Measurements from ENCODE around the gene CERS3.
A peak's percentile ranks its signal among the peaks of the same experiment; 100 is the strongest.
"Not testable (repeated sequence)": the region's sequence is repeated elsewhere in the genome, so short reads cannot be mapped to it uniquely, and the experiment has no call there.

Gene CERS3

DNA sequence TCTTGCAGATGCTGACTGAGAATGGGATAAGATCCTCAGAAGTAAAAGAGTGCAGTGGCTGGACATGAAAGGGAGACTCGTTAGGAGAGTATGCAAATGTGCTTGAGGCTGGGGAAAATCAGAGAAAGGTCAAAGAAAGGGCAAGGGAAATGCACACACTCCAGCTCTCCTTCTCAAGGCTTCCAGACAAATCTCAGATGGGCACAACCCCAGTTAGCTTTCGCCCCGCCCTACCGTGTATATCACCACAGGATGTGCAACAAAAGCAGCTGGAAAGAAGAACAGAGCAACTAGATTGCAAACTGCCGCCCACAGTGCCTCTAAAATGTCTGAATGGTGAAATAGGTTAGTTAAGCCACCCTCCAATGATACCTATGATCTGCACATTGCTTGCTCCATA, 63.9 kb downstream of the CERS3 start:
- no peaks in the 10 kb centered on the region for H3K27me3 Mint-ChIP-seq
- H3K36me3 Mint-ChIP-seq (ENCODE audit: low read depth) = peaks cover 2% of the 10 kb centered on the region
- no peak overlapping the region for H3K4me3 Mint-ChIP-seq

DNA sequence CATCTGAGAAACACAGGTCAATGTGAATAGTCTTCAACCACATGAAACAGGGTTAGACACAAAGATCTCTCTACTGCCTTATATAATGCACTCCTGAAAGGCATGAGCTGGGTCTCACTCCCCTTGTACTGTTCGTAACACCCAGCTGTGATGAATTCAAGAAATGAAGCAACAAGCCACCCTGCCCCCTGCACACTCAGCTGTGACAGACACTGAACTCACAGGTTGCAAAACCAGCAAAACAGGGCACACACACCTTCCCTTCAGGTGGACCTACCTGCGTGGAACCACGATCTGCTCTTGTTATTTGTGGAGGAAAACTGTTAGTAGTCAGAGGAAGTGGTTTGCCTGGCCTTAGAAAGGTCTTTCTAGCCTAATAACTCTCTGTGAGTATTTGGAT, 64.5 kb downstream of the CERS3 start:
- Mint-ChIP-seq H3K36me3 (ENCODE audit: low read depth) (peaks cover 2% of the 10 kb centered on the region), H3K4me1 (peaks cover 11% of the 10 kb centered on the region), H3K27ac (no peak overlapping the region), H3K27me3 (no peaks in the 10 kb centered on the region), H3K9me3 (no peaks in the 10 kb centered on the region), H3K4me3 (no peak overlapping the region)
- ATAC-seq (no peak), DNase-seq (no peak)

More for the DNA sequence above, 63.9 kb downstream of the CERS3 start:
- Mint-ChIP-seq H3K27ac (peak overlapping the region; percentile 29), H3K9me3 (no peaks in the 10 kb centered on the region), H3K4me1 (peaks cover 11% of the 10 kb centered on the region)
- DNase-seq (no peak), ATAC-seq (no peak)

DNA sequence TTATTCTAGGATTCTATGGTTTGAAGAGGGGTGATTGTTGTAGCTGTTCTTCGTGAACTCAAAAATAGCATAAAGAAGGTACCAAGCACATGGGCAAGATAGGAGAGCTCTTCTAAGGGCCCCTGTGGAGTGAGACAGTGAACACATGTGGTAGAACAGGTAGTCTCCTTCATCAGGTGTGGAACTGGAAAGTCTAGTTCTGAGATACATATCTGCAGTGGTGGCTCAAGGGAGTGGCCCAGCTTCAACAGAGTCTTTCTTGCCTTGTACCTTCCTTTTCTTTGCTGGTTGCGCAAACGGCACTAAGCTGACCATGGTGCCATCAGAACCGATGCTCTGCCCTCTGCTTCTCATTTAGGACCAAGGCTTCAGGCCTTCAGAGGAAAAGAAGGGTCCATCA, 65.2 kb downstream of the CERS3 start:
- no peaks in the 10 kb centered on the region for H3K27me3 Mint-ChIP-seq
- H3K27ac Mint-ChIP-seq = no peak overlapping the region
- no peak for DNase-seq

DNA sequence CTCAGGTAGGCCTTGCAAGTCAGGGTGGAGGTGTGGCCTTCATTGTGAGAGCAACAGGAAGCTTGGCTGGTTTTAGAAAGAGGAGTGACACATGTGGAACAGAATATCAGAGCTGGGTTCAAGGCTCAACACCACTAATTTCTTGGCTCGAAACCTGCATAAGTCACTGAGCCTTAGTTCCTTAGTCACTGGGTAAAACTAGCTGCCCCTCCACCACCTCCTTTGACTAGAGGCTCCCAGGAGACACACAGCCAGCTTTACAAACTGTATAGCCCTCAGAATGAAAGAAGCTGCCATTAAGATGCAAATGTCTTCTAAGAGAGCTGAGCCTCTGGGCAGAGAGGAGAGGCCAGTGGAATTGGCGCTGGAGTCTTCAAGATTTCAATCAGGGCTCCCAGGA, 67.7 kb downstream of the CERS3 start:
- Mint-ChIP-seq H3K36me3 (ENCODE audit: low read depth) (peaks cover 2% of the 10 kb centered on the region), H3K27me3 (no peaks in the 10 kb centered on the region), H3K4me3 (no peak overlapping the region), H3K9me3 (no peaks in the 10 kb centered on the region), H3K27ac (no peak overlapping the region), H3K4me1 (peaks cover 11% of the 10 kb centered on the region)
- DNase-seq = no peak
- no peak for ATAC-seq

More for the DNA sequence above, 65.2 kb downstream of the CERS3 start:
- ATAC-seq = no peak
- no peaks in the 10 kb centered on the region for H3K9me3 Mint-ChIP-seq
- peaks cover 2% of the 10 kb centered on the region for H3K36me3 Mint-ChIP-seq (ENCODE audit: low read depth)
- H3K4me3 Mint-ChIP-seq = no peak overlapping the region
- H3K4me1 Mint-ChIP-seq = peaks cover 11% of the 10 kb centered on the region

DNA sequence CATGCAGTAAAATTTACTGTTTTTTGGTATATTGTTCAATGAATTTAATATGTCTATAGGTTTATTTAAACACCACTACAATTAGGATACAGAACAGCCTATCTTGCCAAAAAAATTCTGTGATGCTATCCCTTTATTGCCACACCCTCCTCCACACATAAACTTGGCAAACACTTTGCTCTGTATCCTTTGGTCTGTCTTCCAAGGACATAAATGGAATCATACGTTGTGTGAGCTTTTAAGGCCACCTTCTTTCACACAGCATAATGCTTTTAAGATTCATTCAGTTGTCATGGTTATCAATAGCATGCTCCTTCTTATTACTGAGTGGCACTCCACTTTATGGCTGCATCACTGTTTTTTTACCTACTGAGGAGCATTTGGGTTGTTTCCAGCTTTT, 71.5 kb downstream of the CERS3 start:
- Mint-ChIP-seq H3K9me3 (no peaks in the 10 kb centered on the region), H3K27me3 (no peaks in the 10 kb centered on the region), H3K4me1 (no peaks in the 10 kb centered on the region), H3K4me3 (no peak overlapping the region), H3K27ac (no peak overlapping the region), H3K36me3 (ENCODE audit: low read depth) (no peaks in the 10 kb centered on the region)
- no peak for ATAC-seq
- no peak for DNase-seq

DNA sequence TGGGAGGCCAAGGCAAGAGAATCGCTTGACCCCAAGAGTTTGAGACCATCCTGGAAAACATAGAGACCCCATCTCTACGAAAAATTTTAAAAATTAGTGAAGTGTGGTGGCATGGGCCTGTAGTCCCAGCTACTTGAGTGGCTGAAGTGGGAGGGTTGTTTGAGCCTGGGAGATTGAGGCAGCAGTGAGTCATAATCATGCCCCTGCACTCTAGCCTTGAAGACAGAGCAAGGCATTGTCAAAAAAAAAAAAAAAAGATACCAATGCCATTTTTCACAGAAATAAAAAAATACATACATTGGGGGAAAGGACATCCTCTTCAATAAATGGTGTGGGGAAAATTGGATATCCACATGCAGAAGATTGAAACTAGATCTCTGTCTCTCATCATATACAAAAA, 74.6 kb downstream of the CERS3 start:
- Mint-ChIP-seq H3K4me1 (no peaks in the 10 kb centered on the region), H3K9me3 (peaks cover 13% of the 10 kb centered on the region), H3K36me3 (ENCODE audit: low read depth) (peaks cover 8% of the 10 kb centered on the region)

DNA sequence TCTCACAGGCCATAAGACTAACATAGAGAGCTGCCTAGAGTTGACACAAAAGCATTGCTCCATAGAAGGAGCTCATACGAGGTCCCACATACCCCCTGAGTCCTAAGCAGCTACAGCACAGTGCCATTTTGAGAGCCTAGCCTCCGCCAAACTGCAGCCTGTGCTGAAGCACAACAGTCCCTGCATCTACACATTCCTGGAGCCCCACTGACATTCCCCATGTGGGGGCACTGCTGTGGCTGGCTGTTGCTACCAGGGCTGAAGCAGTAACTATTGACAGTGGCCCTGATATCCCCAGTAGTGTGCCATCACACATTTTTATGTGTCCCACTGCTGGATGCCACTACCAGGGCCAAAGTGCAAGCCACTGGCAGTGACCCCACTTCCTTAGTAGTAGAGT, 80.3 kb downstream of the CERS3 start:
- peaks cover 13% of the 10 kb centered on the region for H3K9me3 Mint-ChIP-seq
- no peaks in the 10 kb centered on the region for H3K4me1 Mint-ChIP-seq
- DNase-seq = no peak
- H3K36me3 Mint-ChIP-seq (ENCODE audit: low read depth) = peaks cover 8% of the 10 kb centered on the region
- no peak for ATAC-seq
- no peaks in the 10 kb centered on the region for H3K27me3 Mint-ChIP-seq
- H3K27ac Mint-ChIP-seq = no peak overlapping the region
- H3K4me3 Mint-ChIP-seq = no peak overlapping the region

More for the DNA sequence above, 74.6 kb downstream of the CERS3 start:
- DNase-seq (no peak), ATAC-seq (no peak)
- H3K27ac Mint-ChIP-seq = no peak overlapping the region
- H3K4me3 Mint-ChIP-seq = no peak overlapping the region
- no peaks in the 10 kb centered on the region for H3K27me3 Mint-ChIP-seq

DNA sequence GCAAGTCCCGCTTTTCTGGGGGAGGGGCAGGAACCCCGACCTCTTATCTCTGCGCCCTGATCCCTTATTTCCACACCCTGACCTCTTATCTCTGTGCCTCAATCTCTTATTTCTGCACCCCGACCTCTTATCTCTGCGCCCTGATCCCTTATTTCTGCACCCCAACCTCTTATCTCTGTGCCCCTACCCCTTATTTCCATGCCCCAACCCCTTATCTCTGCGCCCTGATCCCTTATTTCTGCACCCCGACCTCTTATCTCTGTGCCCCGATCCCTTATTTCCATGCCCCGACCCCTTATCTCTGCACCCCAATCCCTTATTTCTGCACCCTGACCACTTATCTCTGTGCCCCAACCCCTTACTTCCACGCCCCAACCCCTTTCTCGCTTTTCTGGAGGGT, 87.7 kb downstream of the CERS3 start:
- H3K9me3 Mint-ChIP-seq; DNase-seq; ATAC-seq; H3K36me3 Mint-ChIP-seq (ENCODE audit: low read depth); H3K27ac Mint-ChIP-seq; H3K4me1 Mint-ChIP-seq; H3K27me3 Mint-ChIP-seq; H3K4me3 Mint-ChIP-seq: not testable (repeated sequence)

DNA sequence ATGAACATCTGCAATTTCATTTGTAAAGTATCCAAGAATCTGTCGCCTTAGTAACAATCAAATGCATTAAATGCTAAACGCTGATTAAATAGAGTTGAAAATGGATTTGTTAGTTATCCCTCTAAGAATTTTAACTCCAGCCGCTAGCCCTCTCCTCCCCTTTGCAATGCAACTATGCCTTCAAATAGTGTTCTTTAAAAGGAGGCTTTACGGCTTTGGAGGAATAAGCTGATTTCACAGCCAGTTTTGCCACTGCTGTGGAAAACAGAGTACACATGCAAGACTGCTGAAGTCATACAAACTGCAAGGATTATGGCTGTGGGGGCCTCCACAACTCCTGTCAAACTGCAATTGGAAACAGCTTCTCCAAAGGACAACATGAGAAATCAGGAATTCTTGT, 89.2 kb downstream of the CERS3 start:
- H3K4me3 Mint-ChIP-seq = no peak overlapping the region
- no peaks in the 10 kb centered on the region for H3K27me3 Mint-ChIP-seq
- no peaks in the 10 kb centered on the region for H3K9me3 Mint-ChIP-seq
- ATAC-seq (no peak), DNase-seq (no peak)
- no peaks in the 10 kb centered on the region for H3K36me3 Mint-ChIP-seq (ENCODE audit: low read depth)
- no peak overlapping the region for H3K27ac Mint-ChIP-seq
- no peaks in the 10 kb centered on the region for H3K4me1 Mint-ChIP-seq

DNA sequence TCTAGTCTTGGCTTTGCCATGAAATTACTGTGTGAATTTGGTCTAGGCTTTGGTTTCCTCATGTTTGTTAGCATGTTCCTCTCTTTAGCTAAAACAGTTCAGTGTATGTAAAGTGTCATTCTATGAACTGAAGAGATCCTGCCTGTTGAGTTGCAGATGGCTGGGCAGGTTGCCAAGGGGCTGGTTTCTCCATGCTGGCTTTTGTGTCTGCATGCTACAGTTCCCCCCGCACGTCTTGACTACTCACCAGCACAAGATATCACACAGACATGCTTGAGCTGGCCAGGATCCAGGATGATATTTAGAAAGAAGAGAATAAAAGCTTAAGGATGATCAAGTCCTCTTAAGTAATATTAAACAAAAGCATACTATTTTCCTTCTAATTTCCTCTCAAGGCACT, 90.2 kb downstream of the CERS3 start:
- Mint-ChIP-seq H3K4me3 (no peak overlapping the region), H3K36me3 (ENCODE audit: low read depth) (no peaks in the 10 kb centered on the region), H3K4me1 (no peaks in the 10 kb centered on the region), H3K9me3 (no peaks in the 10 kb centered on the region), H3K27ac (no peak overlapping the region), H3K27me3 (no peaks in the 10 kb centered on the region)
- DNase-seq = peak; percentile 10
- no peak for ATAC-seq

DNA sequence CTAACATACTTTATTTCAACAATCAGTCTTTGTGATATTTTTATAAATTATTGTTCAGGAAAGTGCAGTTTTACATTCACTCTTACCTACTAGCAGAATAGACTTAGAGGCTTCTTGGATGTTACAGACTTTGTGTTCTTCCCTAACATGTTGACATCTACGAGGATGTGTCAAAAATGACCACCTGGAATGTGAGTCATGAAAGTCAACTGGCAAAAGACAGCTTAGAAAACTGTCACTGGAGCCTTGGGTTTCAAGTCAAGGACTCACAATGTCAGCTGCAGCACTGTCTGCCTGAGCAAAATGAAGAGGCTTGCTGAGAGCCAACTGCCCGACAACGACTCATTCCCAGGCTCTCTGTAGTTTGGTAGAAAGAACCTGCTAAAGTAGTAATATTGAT, 91.5 kb downstream of the CERS3 start:
- no peak overlapping the region for H3K27ac Mint-ChIP-seq

DNA sequence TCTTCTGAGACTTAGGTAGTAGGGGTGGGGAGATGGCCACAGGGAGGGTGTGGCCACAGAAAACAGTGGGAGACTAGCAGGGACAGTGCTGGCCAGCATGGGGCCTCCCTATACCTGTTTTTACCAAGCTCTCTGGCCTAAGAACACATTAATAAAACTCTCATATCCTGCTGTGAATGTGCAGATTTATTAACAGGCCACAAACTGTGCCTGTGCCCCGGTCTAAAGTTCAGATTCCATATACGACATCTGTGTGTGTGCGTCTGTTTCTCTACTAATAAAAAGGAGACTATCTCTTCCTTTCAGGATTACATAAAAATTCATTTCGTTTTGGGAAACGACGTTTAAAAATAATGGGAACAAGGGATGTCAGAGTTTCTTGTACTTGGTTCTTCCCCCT, 94.2 kb downstream of the CERS3 start:
- no peaks in the 10 kb centered on the region for H3K36me3 Mint-ChIP-seq (ENCODE audit: low read depth)
- no peaks in the 10 kb centered on the region for H3K9me3 Mint-ChIP-seq
- no peaks in the 10 kb centered on the region for H3K27me3 Mint-ChIP-seq
- ATAC-seq (no peak), DNase-seq (no peak)
- no peak overlapping the region for H3K4me3 Mint-ChIP-seq
- no peak overlapping the region for H3K27ac Mint-ChIP-seq
- no peaks in the 10 kb centered on the region for H3K4me1 Mint-ChIP-seq

More for the DNA sequence above, 91.5 kb downstream of the CERS3 start:
- H3K36me3 Mint-ChIP-seq (ENCODE audit: low read depth) = no peaks in the 10 kb centered on the region
- H3K4me1 Mint-ChIP-seq = no peaks in the 10 kb centered on the region
- no peaks in the 10 kb centered on the region for H3K9me3 Mint-ChIP-seq
- H3K27me3 Mint-ChIP-seq = no peaks in the 10 kb centered on the region
- ATAC-seq = no peak
- DNase-seq = no peak
- no peak overlapping the region for H3K4me3 Mint-ChIP-seq

DNA sequence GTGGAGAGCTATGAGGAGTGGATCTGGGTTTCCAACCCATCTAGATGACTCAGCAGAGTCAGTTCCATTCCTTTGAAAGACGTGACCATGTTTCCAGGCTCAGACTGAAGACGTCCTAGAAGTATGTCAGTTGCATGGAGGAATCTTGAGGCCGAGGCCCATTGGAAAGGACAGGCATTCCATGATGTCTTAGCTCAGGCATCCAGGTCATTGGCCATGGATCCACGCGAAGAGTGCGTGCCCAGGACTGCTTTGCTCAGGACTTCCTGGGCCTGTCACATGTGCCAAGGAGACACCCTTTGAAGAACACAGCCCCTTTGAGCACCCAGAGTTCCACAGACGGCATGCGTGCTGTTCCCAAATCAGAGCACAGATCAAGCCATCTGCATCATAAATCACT, 94.7 kb downstream of the CERS3 start:
- Mint-ChIP-seq H3K4me3 (no peak overlapping the region), H3K4me1 (no peaks in the 10 kb centered on the region), H3K9me3 (no peaks in the 10 kb centered on the region), H3K36me3 (ENCODE audit: low read depth) (no peaks in the 10 kb centered on the region), H3K27me3 (no peaks in the 10 kb centered on the region), H3K27ac (no peak overlapping the region)
- no peak for DNase-seq
- no peak for ATAC-seq

DNA sequence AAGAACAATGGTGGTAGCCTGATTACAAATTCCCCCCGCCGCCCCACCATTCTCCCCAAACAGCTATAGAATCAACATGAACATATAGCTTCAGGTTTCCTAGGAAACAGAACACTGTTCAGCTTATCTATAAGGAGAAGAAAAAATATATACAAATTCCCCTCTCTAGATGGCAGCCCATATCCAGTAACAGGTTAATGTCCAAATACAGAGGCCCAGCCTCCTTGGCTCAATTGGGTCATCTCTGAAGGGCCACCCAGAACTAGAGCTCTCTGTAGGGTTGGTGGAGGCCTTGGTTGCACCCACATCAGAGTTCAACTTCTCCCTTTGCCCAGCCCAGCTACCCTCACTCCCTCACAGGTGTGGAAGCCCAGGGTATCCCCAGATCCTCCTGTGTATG, 95.4 kb downstream of the CERS3 start:
- H3K9me3 Mint-ChIP-seq = no peaks in the 10 kb centered on the region
- ATAC-seq (no peak), DNase-seq (no peak)
- no peaks in the 10 kb centered on the region for H3K27me3 Mint-ChIP-seq
- H3K4me1 Mint-ChIP-seq = no peaks in the 10 kb centered on the region
- H3K4me3 Mint-ChIP-seq = no peak overlapping the region
- no peaks in the 10 kb centered on the region for H3K36me3 Mint-ChIP-seq (ENCODE audit: low read depth)
- H3K27ac Mint-ChIP-seq = no peak overlapping the region

DNA sequence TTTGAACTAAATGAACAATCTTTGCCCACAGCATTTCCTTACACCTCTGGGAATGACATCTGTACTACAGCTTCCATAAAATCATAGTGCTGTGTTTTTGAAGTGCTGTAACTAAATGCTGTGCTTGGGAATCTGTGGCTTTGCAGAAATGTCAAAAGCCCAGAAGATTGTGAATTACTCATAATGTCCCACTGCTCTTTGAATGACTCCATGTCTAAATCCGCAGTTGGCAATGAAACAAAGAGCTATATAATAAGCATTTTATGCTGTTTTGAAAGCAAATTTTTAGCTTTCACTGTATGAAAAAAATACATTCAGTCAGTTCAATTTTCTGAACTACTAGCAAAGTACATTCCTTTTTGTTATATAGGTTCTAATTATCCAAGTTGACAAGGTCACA, 98.3 kb downstream of the CERS3 start:
- Mint-ChIP-seq H3K4me1 (no peaks in the 10 kb centered on the region), H3K9me3 (no peaks in the 10 kb centered on the region), H3K27ac (no peak overlapping the region), H3K27me3 (no peaks in the 10 kb centered on the region), H3K36me3 (ENCODE audit: low read depth) (peaks cover 2% of the 10 kb centered on the region), H3K4me3 (no peak overlapping the region)
- DNase-seq (no peak), ATAC-seq (no peak)

DNA sequence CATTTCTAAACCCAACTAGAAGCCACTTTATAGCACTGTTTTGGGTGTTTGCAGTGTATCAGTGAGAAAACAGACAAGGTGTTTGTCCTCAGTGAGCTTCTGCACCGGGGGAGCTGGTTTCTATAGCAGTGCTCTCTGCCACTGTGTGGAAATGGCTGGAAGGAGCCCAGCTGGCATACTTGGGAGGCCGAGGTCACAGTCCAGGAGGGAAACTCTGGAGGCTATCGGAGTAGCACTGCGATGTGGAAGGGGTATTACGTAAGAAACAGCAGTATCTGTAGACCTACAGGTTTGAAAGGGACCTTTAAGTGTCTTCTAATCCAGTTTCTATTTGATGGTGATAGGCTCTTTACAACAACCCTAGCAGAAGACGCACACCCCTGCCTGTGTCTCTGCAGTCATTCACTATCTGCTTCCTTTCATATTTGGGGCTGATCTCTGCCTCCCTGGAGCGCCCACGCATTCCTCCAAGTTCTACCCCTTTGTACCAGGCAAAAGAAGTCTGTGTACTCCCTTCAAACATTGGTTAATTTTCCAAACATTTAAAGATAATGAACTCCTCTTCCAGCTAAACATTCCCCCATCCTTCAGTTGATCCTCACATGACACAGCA, 99.5 kb downstream of the CERS3 start:
- Mint-ChIP-seq H3K36me3 (ENCODE audit: low read depth) (peaks cover 4% of the 10 kb centered on the region), H3K27ac (no peak overlapping the region), H3K27me3 (no peaks in the 10 kb centered on the region), H3K4me3 (no peak overlapping the region), H3K4me1 (no peaks in the 10 kb centered on the region), H3K9me3 (peaks cover 4% of the 10 kb centered on the region)
- no peak for DNase-seq
- no peak for ATAC-seq

Measured in activated naive CD8-positive, alpha-beta T cell treated with anti-CD3 and anti-CD28 coated beads, Interleukin-2, amount 50 U/mL, for 24 hours (primary cell).